H1 (cell line): ENCODE measurements around the gene LRRC63. TPM values are rescaled to one million over a fixed set of nuclear protein-coding genes. Genes with fewer than 3 reads are reported as not detected.

Source experiments
- CTCF ChIA-PET: fragments of 300-600 bp; sonication (Branson Sonifier 250); formaldehyde crosslinking; loops from one replicate; lab custom pipeline; 2021; ENCODE audit not compliant: partially characterized antibody; lab: Charles Lee
- POLR2A ChIA-PET: fragments of 300-600 bp; sonication (Branson Sonifier 250); formaldehyde crosslinking; loops from one replicate; lab custom pipeline; 2021; ENCODE audit warnings: inconsistent platforms; ENCODE audit not compliant: partially characterized antibody; lab: Charles Lee
- DNase-seq, 2 experiments: peaks; one replicate each; pipeline versions ENCODE4 v3.0.0 to v3.0.0-alpha.2; 2010 to 2022; ENCODE audit warnings: low spot score in 2 of 2, low read depth in 1 of 2, mixed read lengths in 1 of 2
- FAIRE-seq: peaks from 2 replicates; lab custom pipeline; 2011; peaks lifted over from hg19 to GRCh38; lab: Jason Lieb, UNC
- H2AFZ ChIP-seq: 2 replicates; pipeline ENCODE4 v1.8.1; 2012; ENCODE audit warnings: low read length, inconsistent platforms
- H2AK5ac ChIP-seq: 2 replicates; pipeline ENCODE4 v1.6.1; 2013; ENCODE audit warnings: low read depth, low read length
- H2BK120ac ChIP-seq: replicated peaks from 2 replicates; pipeline ENCODE3; 2013; ENCODE audit warnings: low read depth, low read length, inconsistent platforms
- H2BK12ac ChIP-seq: 2 replicates; pipeline ENCODE4 v1.6.1; 2013; ENCODE audit warnings: low read depth, low read length
- H2BK15ac ChIP-seq: 2 replicates; pipeline ENCODE4 v1.6.1; 2013; ENCODE audit warnings: low read length
- H2BK20ac ChIP-seq: 2 replicates; pipeline ENCODE4 v1.6.1; 2013; ENCODE audit warnings: low read length
- H2BK5ac ChIP-seq: 2 replicates; pipeline ENCODE4 v1.6.1; 2013; ENCODE audit warnings: low read depth, low read length
- H3K14ac ChIP-seq: 2 replicates; pipeline ENCODE4 v1.6.1; 2013; ENCODE audit warnings: inconsistent platforms; ENCODE audit not compliant: insufficient read length
- H3K18ac ChIP-seq: 2 replicates; pipeline ENCODE4 v1.6.1; 2013; ENCODE audit warnings: low read length; ENCODE audit errors: extremely low read depth
- H3K23ac ChIP-seq: 2 replicates; pipeline ENCODE4 v1.6.1; 2013; ENCODE audit warnings: inconsistent platforms; ENCODE audit not compliant: insufficient read length
- H3K23me2 ChIP-seq: 2 replicates; pipeline ENCODE4 v1.6.1; 2013; ENCODE audit warnings: low read depth, low read length
- H3K27ac ChIP-seq: 2 replicates; pipeline ENCODE4 v1.6.1; 2011; ENCODE audit warnings: low read depth, low read length, inconsistent platforms
- H3K27me3 ChIP-seq, 4 experiments: replicated peaks in 1 of 4; 1 replicate in 1 of 4; 2 replicates in 3 of 4; pipeline versions ENCODE4 v1.6.1 to v1.8.1; 2011 to 2013; ENCODE audit warnings: low read length in 3 of 4, mild to moderate bottlenecking in 3 of 4, inconsistent platforms in 2 of 4, mixed read lengths in 2 of 4, moderate library complexity in 1 of 4; ENCODE audit not compliant: control insufficient read depth in 3 of 4, insufficient read depth in 3 of 4; ENCODE audit errors: extremely low read depth in 1 of 4
- H3K36me3 ChIP-seq, 4 experiments: 2 replicates each; pipeline versions ENCODE4 v1.6.1 to v1.8.1; 2011 to 2013; ENCODE audit warnings: mild to moderate bottlenecking in 4 of 4, low read length in 3 of 4, moderate library complexity in 2 of 4, control low read depth in 1 of 4, inconsistent platforms in 1 of 4; ENCODE audit not compliant: insufficient read depth in 4 of 4, control insufficient read depth in 2 of 4
- H3K4ac ChIP-seq: replicated peaks from 2 replicates; pipeline ENCODE3; 2013; ENCODE audit warnings: low read length, low read depth, mixed read lengths, inconsistent platforms; ENCODE audit not compliant: insufficient read length
- H3K4me1 ChIP-seq, 4 experiments: replicated peaks in 1 of 4; 1 replicate in 1 of 4; 2 replicates in 3 of 4; pipeline versions ENCODE4 v1.6.1 to v1.8.1; 2011 to 2013; ENCODE audit warnings: low read length in 3 of 4, inconsistent platforms in 2 of 4, mixed read lengths in 1 of 4; ENCODE audit not compliant: insufficient read depth in 4 of 4, control insufficient read depth in 3 of 4
- H3K4me2 ChIP-seq, 2 experiments: 2 replicates each; pipeline versions ENCODE4 v1.6.1 to v1.8.1; 2011 to 2013; ENCODE audit warnings: low read depth in 2 of 2, low read length in 2 of 2, control low read depth in 1 of 2, inconsistent platforms in 1 of 2, mild to moderate bottlenecking in 1 of 2; ENCODE audit not compliant: insufficient read depth in 1 of 2
- H3K4me3 ChIP-seq, 4 experiments: fragments of 200-600, 300-600 bp in 1 of 4; sonication (generic), shearing (Covaris generic), sonication (Bioruptor Twin) in 1 of 4; 2 replicates each; pipeline versions ENCODE4 v1.5.1 to v1.8.1; 2011 to 2016; ENCODE audit warnings: low read length in 4 of 4, low read depth in 3 of 4, control low read depth in 2 of 4, inconsistent platforms in 2 of 4, mild to moderate bottlenecking in 2 of 4, mixed read lengths in 1 of 4, moderate library complexity in 1 of 4; ENCODE audit not compliant: insufficient read depth in 2 of 4; ENCODE audit errors: extremely low read depth in 1 of 4
- H3K56ac ChIP-seq: replicated peaks from 2 replicates; pipeline ENCODE3; 2013; ENCODE audit warnings: low read depth, mild to moderate bottlenecking, mixed read lengths, low read length, inconsistent platforms; ENCODE audit not compliant: insufficient read length
- H3K79me1 ChIP-seq: 2 replicates; pipeline ENCODE4 v1.6.1; 2013; ENCODE audit warnings: low read depth, low read length, control low read depth
- H3K79me2 ChIP-seq, 2 experiments: 2 replicates each; pipeline versions ENCODE4 v1.6.1 to v1.8.1; 2012 to 2013; ENCODE audit warnings: low read length in 2 of 2, mild to moderate bottlenecking in 2 of 2, inconsistent platforms in 1 of 2; ENCODE audit not compliant: insufficient read depth in 2 of 2, control insufficient read depth in 1 of 2
- H3K9ac ChIP-seq, 4 experiments: replicated peaks in 1 of 4; 1 replicate in 1 of 4; 2 replicates in 3 of 4; pipeline versions ENCODE4 v1.6.1 to v1.8.1; 2011 to 2013; ENCODE audit warnings: low read depth in 3 of 4, low read length in 3 of 4, control low read depth in 2 of 4, mild to moderate bottlenecking in 2 of 4, moderate library complexity in 2 of 4, inconsistent platforms in 1 of 4; ENCODE audit errors: extremely low read depth in 1 of 4
- H3K9me3 ChIP-seq, 2 experiments: 2 replicates each; pipeline versions ENCODE4 v1.6.1 to v1.8.1; 2012 to 2013; ENCODE audit warnings: mild to moderate bottlenecking in 2 of 2, moderate library complexity in 2 of 2, control low read depth in 1 of 2, inconsistent platforms in 1 of 2, low read depth in 1 of 2, low read length in 1 of 2, mixed read lengths in 1 of 2; ENCODE audit not compliant: insufficient read depth in 2 of 2
- H4K20me1 ChIP-seq, 2 experiments: replicated peaks in 1 of 2; 2 replicates each; pipeline versions ENCODE3 to v1.8.1; 2011 to 2013; ENCODE audit warnings: inconsistent platforms in 2 of 2, low read length in 2 of 2, mild to moderate bottlenecking in 1 of 2; ENCODE audit not compliant: insufficient read depth in 2 of 2, control insufficient read depth in 1 of 2
- H4K5ac ChIP-seq: 2 replicates; pipeline ENCODE4 v1.6.1; 2013; ENCODE audit warnings: low read length, low read depth, mixed read lengths, inconsistent platforms; ENCODE audit not compliant: insufficient read length
- H4K8ac ChIP-seq: 2 replicates; pipeline ENCODE4 v1.8.0; 2013; ENCODE audit warnings: mild to moderate bottlenecking, moderate library complexity, low read length, inconsistent platforms; ENCODE audit not compliant: insufficient read depth; ENCODE audit errors: extremely low read depth
- H4K91ac ChIP-seq: replicated peaks from 2 replicates; pipeline ENCODE3; 2013; ENCODE audit warnings: low read length, mixed read lengths, inconsistent platforms; ENCODE audit not compliant: insufficient read length
- BRCA1 ChIP-seq: IDR thresholded peaks from 2 replicates; pipeline ENCODE4 v1.6.1; 2012; ENCODE audit warnings: low read depth, low read length, improper control_type of control experiment
- CEBPB ChIP-seq: IDR thresholded peaks from 2 replicates; pipeline ENCODE4 v1.6.1; 2012; ENCODE audit warnings: low read depth, low read length
- CHD2 ChIP-seq: IDR thresholded peaks from 2 replicates; pipeline ENCODE4 v1.6.1; 2012; ENCODE audit warnings: low read length, improper control_type of control experiment
- CREB1 ChIP-seq: IDR thresholded peaks from 2 replicates; pipeline ENCODE4 v1.6.1; 2012; ENCODE audit warnings: inconsistent platforms
- E2F6 ChIP-seq: IDR thresholded peaks from 2 replicates; pipeline ENCODE4 v1.6.1; 2012; ENCODE audit warnings: inconsistent platforms
- EZH2 ChIP-seq: fragments of 200-600 bp; sonication (generic); IDR thresholded peaks from 2 replicates; pipeline ENCODE4 v1.7.1; 2012; ENCODE audit warnings: low read depth, mild to moderate bottlenecking, moderate library complexity, low read length, inconsistent platforms; ENCODE audit not compliant: severe bottlenecking
- FOSL1 ChIP-seq: IDR thresholded peaks from 2 replicates; pipeline ENCODE4 v1.6.1; 2011; ENCODE audit warnings: mild to moderate bottlenecking, low read depth, low read length, moderate library complexity; ENCODE audit not compliant: insufficient read depth
- HDAC2 ChIP-seq, 2 experiments: fragments of 300-600 bp in 1 of 2; sonication (generic) in 1 of 2; IDR thresholded peaks; 2 replicates each; pipeline ENCODE4 v1.6.1; 2011 to 2012; ENCODE audit warnings: low read depth in 2 of 2, low read length in 2 of 2, mild to moderate bottlenecking in 2 of 2, moderate library complexity in 2 of 2, borderline replicate concordance in 1 of 2, inconsistent platforms in 1 of 2
- NRF1 ChIP-seq: IDR thresholded peaks from 2 replicates; pipeline ENCODE4 v1.6.1; 2011; ENCODE audit warnings: mild to moderate bottlenecking, low read depth, low read length, improper control_type of control experiment
- POLR2AphosphoS5 ChIP-seq: IDR thresholded peaks from 2 replicates; pipeline ENCODE4 v1.6.1; 2011; ENCODE audit warnings: low read depth, low read length
- RAD21 ChIP-seq, 2 experiments: IDR thresholded peaks in 1 of 2; conservative IDR thresholded peaks in 1 of 2; 2 replicates each; pipeline ENCODE4 v1.6.1; 2011; ENCODE audit warnings: low read depth in 2 of 2, low read length in 2 of 2, improper control_type of control experiment in 1 of 2, inconsistent platforms in 1 of 2, mild to moderate bottlenecking in 1 of 2, moderate library complexity in 1 of 2
- SIN3A ChIP-seq, 2 experiments: IDR thresholded peaks in 1 of 2; conservative IDR thresholded peaks in 1 of 2; 2 replicates each; pipeline ENCODE4 v1.6.1; 2011 to 2012; ENCODE audit warnings: low read length in 2 of 2, improper control_type of control experiment in 1 of 2, low read depth in 1 of 2, mild to moderate bottlenecking in 1 of 2
- YY1 ChIP-seq: IDR thresholded peaks from 2 replicates; pipeline ENCODE4 v1.6.1; 2011; ENCODE audit warnings: low read depth, mild to moderate bottlenecking, low read length
- ZNF274 ChIP-seq: IDR thresholded peaks from 2 replicates; pipeline ENCODE4 v1.7.0; 2012; ENCODE audit warnings: low read length, borderline replicate concordance; ENCODE audit errors: extremely low read depth
- WGBS, 2 experiments: shearing (Covaris generic) in 1 of 2; methylation state at CpG; one replicate each; pipeline versions ENCODE4 v1.1.6 to v1.1.7; 2013 to 2015; ENCODE audit warnings: low lambda C conversion rate in 2 of 2, mixed read lengths in 2 of 2, inconsistent platforms in 1 of 2, low coverage in 1 of 2, missing lambda C conversion rate in 1 of 2; ENCODE audit not compliant: insufficient replicate concordance in 2 of 2, insufficient coverage in 1 of 2, insufficient read length in 1 of 2; ENCODE audit errors: extremely low coverage in 1 of 2, missing lambda C conversion rate in 1 of 2; 5-methylcytosine and 5-hydroxymethylcytosine counted together
- polyA plus RNA-seq, 7 experiments: library from polyadenylated mRNA; depleted of rRNA in 3 of 7; stranded (reverse) in 5 of 7; unstranded in 2 of 7; fragments of >200 nt in 5 of 7; fragments of 200-250 nt in 2 of 7; gene quantifications; 1 replicate in 5 of 7; 2 replicates in 1 of 7; 4 replicates in 1 of 7; pipeline versions ENCODE4 v1.2.1 to v1.2.3, GENCODE V29; 2011 to 2013; ENCODE audit warnings: missing spikeins in 2 of 7, mixed read lengths in 2 of 7
- total RNA-seq: library from RNA; stranded (reverse); fragmentation: NEBNext Ultra II Directional; extraction: Animal tissue kit (Norgen Biotek cat#: 25700); gene quantifications from 2 replicates; pipeline ENCODE4 v1.2.1, GENCODE V29; 2021

The LRRC63 gene
- total and polyA plus RNA-seq, 2 of the 8 experiments (the other 6 are each of a cell fraction or from before 2014, with no cell fraction given) = not detected

- Histone ChIP-seq H4K8ac (no peak overlapping the region), H3K14ac (no peak overlapping the region), H3K27me3 (no peaks in the 10 kb centered on the region), H4K91ac (no peak overlapping the region), H3K9me3 (no peaks in the 10 kb centered on the region), H2BK15ac (no peak overlapping the region), H3K79me1 (no peaks in the 10 kb centered on the region), H2AFZ (no peak overlapping the region), H2BK120ac (no peak overlapping the region), H2AK5ac (no peak overlapping the region), H3K56ac (no peak overlapping the region), H3K27ac (no peak overlapping the region), H2BK12ac (no peak overlapping the region), H3K18ac (no peak overlapping the region), H3K36me3 (no peaks in the 10 kb centered on the region), H3K4me2 (no peak overlapping the region), H3K4me3 (no peak overlapping the region), H3K9ac (no peak overlapping the region), H4K20me1 (no peaks in the 10 kb centered on the region), H3K23ac (no peak overlapping the region), H3K4me1 (peaks cover 0 to 3% (median 0%) of the 10 kb centered on the region in 4 experiments; a peak in 1 of 7 replicates), H3K79me2 (no peaks in the 10 kb centered on the region), H4K5ac (no peak overlapping the region), H3K23me2 (no peaks in the 10 kb centered on the region), H2BK5ac (no peak overlapping the region), H2BK20ac (no peak overlapping the region), H3K4ac (no peak overlapping the region)
- FAIRE-seq (no peak), DNase-seq (no peak)
- POLR2A ChIA-PET = no interaction called here
- WGBS, 2 experiments = 89% methylated on average over 3 of the region's 3 CpGs; no CpG with 5 or more reads in 1 of the 2 experiments
- CTCF ChIA-PET = interaction anchor here (0.9 to 1.2 kb wide), 2 partner anchors 12 to 20 kb away, joined by 3 to 6 read pairs; no protein-coding TSS in a partner anchor
- TF ChIP-seq POLR2AphosphoS5 (no peak), CEBPB (no peak), EZH2 (no peak), CHD2 (no peak), SIN3A (conservative IDR thresholded peaks at IDR 0.05 in 1 of 2, IDR thresholded peaks at IDR 0.05 in 1 of 2; ENCODE audit: low read depth in 1 of 2, low read length in 2 of 2) (no peak), RAD21 (IDR thresholded peaks at IDR 0.05 in 1 of 2, conservative IDR thresholded peaks at IDR 0.05 in 1 of 2; ENCODE audit: low read depth in 2 of 2, low read length in 2 of 2) (no peak), FOSL1 (no peak), BRCA1 (no peak), E2F6 (no peak), CREB1 (no peak), HDAC2 (IDR thresholded peaks at IDR 0.05; ENCODE audit: borderline replicate concordance in 1 of 2, low read depth in 2 of 2, low read length in 2 of 2) (no peak), YY1 (no peak), NRF1 (no peak), ZNF274 (no peak)
Measured at GRCh38 chr13:46179491-46179908, 32.2 kb upstream of the LRRC63 start.
